Measurements from ENCODE around the gene GPHN.
"Not testable (repeated sequence)": the region's sequence is repeated elsewhere in the genome, so short reads cannot be mapped to it uniquely, and the experiment has no call there.

The GPHN gene

GRCh38 chr14:66501592-66501991 is 6.4 kb upstream of the GPHN start:
- DNase-seq (ENCODE audit: low read depth in 2 of 2): no peak

- not testable (repeated sequence) for DNase-seq (ENCODE audit: low read depth in 2 of 2)
Measured at GRCh38 chr14:66502836-66503235, 5.1 kb upstream of the GPHN start.

- no peak for DNase-seq (ENCODE audit: low read depth in 2 of 2)
Measured at GRCh38 chr14:66503532-66503931, 4.4 kb upstream of the GPHN start.

GRCh38 chr14:66507181-66507721 is 696 bp upstream of the GPHN start:
- DNase-seq (ENCODE audit: low read depth in 2 of 2): no peak

- DNase-seq (ENCODE audit: low read depth in 2 of 2): no peak
Measured at GRCh38 chr14:66508547-66508845, 549 bp downstream of the GPHN start.

GRCh38 chr14:66508846-66509621 is 1.1 kb downstream of the GPHN start:
- peak; percentile 25 to 42 for DNase-seq (ENCODE audit: low read depth in 2 of 2)

GRCh38 chr14:66509874-66510273 is 1.9 kb downstream of the GPHN start:
- no peak for DNase-seq (ENCODE audit: low read depth in 2 of 2)

- DNase-seq (ENCODE audit: low read depth in 2 of 2): no peak
Measured at GRCh38 chr14:66511849-66512248, 3.9 kb downstream of the GPHN start.

GRCh38 chr14:66514213-66514612 is 6.3 kb downstream of the GPHN start:
- no peak for DNase-seq (ENCODE audit: low read depth in 2 of 2)

- no peak for DNase-seq (ENCODE audit: low read depth in 2 of 2)
Measured at GRCh38 chr14:66530526-66530925, 22.6 kb downstream of the GPHN start.

- DNase-seq (ENCODE audit: low read depth in 2 of 2): no peak
Measured at GRCh38 chr14:66539034-66539433, 31.1 kb downstream of the GPHN start.

GRCh38 chr14:66540038-66540437 is 32.1 kb downstream of the GPHN start:
- DNase-seq (ENCODE audit: low read depth in 2 of 2): no peak

GRCh38 chr14:66541627-66542026 is 33.7 kb downstream of the GPHN start:
- DNase-seq (ENCODE audit: low read depth in 2 of 2): no peak

- no peak for DNase-seq (ENCODE audit: low read depth in 2 of 2)
Measured at GRCh38 chr14:66543996-66544395, 36.0 kb downstream of the GPHN start.

GRCh38 chr14:66545191-66545590 is 37.2 kb downstream of the GPHN start:
- not testable (repeated sequence) for DNase-seq (ENCODE audit: low read depth in 2 of 2)

GRCh38 chr14:66545751-66546150 is 37.8 kb downstream of the GPHN start:
- DNase-seq (ENCODE audit: low read depth in 2 of 2): not testable (repeated sequence)

GRCh38 chr14:66563731-66564130 is 55.8 kb downstream of the GPHN start:
- no peak for DNase-seq (ENCODE audit: low read depth in 2 of 2)

GRCh38 chr14:66568220-66568619 is 60.3 kb downstream of the GPHN start:
- DNase-seq (ENCODE audit: low read depth in 2 of 2): no peak

- no peak for DNase-seq (ENCODE audit: low read depth in 2 of 2)
Measured at GRCh38 chr14:66572826-66573225, 64.9 kb downstream of the GPHN start.

- no peak for DNase-seq (ENCODE audit: low read depth in 2 of 2)
Measured at GRCh38 chr14:66575014-66575413, 67.1 kb downstream of the GPHN start.

GRCh38 chr14:66575939-66576338 is 68.0 kb downstream of the GPHN start:
- no peak for DNase-seq (ENCODE audit: low read depth in 2 of 2)

GRCh38 chr14:66587753-66588152 is 79.8 kb downstream of the GPHN start:
- DNase-seq (ENCODE audit: low read depth in 2 of 2): not testable (repeated sequence)

GRCh38 chr14:66595394-66595793 is 87.4 kb downstream of the GPHN start:
- no peak for DNase-seq (ENCODE audit: low read depth in 2 of 2)

Measured in stimulated activated CD8-positive, alpha-beta memory T cell treated with anti-CD3 and anti-CD28 coated beads, Interleukin-7, amount 100 ng/mL, for 4 hours (primary cell).